Measurements from ENCODE around the gene DPF3. TPM values are rescaled to one million over a fixed set of nuclear protein-coding genes. Genes with fewer than 3 reads are reported as not detected.

DPF3 gene
- total RNA-seq, result 0.16 TPM in 1 of 2 replicates, not detected in the other

DNA sequence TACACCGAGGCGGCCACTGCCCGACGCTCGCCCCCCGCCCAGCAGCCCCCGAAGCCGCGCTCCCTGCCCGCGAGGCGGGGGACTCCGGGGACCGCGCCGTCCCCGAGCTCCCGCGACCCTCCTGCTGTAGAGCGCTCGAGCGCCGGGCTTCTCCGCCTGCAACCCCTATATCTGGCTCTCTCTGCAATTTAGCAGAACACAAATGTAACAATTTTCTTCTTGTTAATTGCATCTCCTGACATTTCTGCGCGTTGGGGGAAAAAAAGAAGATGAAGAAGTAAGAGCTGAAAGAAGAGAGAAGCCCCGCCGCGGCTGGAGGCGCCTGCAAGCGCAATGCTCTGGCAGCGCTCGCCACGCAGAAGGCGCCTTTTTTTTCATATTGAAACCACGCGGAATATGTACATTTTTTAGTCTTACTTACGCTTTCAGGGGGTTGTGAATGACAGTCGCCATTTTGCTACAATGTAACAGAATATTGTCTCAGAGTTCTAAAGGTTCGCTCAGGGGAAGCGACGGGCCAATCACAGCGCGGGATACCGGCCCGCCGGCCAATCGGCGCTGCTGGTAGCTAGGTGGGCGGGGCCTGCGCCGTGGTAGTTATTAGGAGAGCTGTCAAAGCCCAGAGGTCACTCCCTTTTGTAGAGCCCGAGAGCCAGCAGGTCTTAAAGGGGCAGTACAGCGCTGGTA is at the start of gene DPF3:
Gene DPF3 (minus strand): TSS at position 466 of the 687 bp plus-strand sequence. CDS start 13 bp downstream, at position 453.

DNA sequence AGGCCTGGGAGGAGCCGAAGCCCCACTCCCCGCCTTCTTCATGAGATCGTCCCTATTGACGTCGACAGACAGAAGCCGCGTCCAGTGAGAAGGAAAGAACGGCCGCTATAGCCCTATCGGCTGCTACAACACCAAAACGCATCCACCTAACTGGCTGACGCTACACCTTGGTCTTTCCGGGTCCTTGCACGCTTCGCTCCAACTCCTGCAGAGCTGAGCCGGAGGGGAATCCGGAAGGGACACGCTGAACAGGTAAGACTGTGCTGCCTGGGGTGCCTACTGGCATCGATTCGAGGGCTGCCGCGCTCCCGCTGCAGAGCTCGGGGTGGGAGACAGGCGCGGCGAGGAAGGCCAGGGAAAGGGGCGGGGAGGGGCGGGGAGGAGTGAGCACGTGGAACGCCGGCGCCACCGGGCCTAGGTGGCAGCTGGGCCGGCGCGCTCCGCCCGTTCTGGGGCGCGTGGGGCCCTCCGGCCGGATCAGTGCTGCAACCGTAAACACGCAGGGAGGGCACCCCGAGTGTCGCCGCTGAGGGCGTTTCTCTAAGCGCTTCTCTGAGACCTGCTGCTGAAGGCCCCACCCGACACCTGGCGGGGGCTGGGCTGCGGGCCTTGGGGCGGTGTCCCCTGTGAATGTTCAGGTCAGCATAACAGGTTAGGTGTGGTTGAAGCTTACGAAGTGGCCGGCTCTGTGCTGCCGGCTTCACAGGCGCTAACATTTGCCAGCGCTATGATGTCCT is 32.6 kb upstream of the DPF3 start, which contains the start of gene DCAF4:
Gene DCAF4 (plus strand): TSS at position 173 of the 737 bp plus-strand sequence. CDS start 11,515 bp downstream, outside the sequence.

Other genes starting within 250 kb of the DPF3 start
- gene DCAF4, start 32.4 kb upstream of the DPF3 start, total RNA-seq, result 16.7 and 20.6 TPM in 2 replicates
- 9.2 and 9.4 TPM in 2 replicates for gene ZFYVE1, start 133.0 kb upstream of the DPF3 start, total RNA-seq
- gene RBM25, start 164.4 kb upstream of the DPF3 start, total RNA-seq, result 14.7 and 19.4 TPM in 2 replicates
- gene PSEN1, start 242.4 kb upstream of the DPF3 start, total RNA-seq, result 27.9 and 33.1 TPM in 2 replicates

All from hair follicular keratinocyte (primary cell).